Mesendoderm (in vitro differentiated cells): Measurements from ENCODE around the gene KLF15.

ENCODE experiments used
- DNase-seq: peaks from one replicate; pipeline ENCODE4 v3.0.0; 2013
- H2AK5ac ChIP-seq: 2 replicates; pipeline ENCODE4 v1.6.1; 2013; ENCODE audit warnings: low read length, inconsistent platforms
- H2BK120ac ChIP-seq: 2 replicates; pipeline ENCODE4 v1.6.1; 2013; ENCODE audit warnings: low read depth, mild to moderate bottlenecking, low read length, moderate library complexity, mixed read lengths
- H2BK15ac ChIP-seq: replicated peaks from 2 replicates; pipeline ENCODE4 v1.6.1; 2013; ENCODE audit warnings: low read depth, mild to moderate bottlenecking, moderate library complexity
- H2BK5ac ChIP-seq: 2 replicates; pipeline ENCODE4 v1.6.1; 2013; ENCODE audit warnings: low read length, inconsistent platforms
- H3K18ac ChIP-seq: 2 replicates; pipeline ENCODE4 v1.6.1; 2013; ENCODE audit warnings: mild to moderate bottlenecking, low read length, mixed read lengths
- H3K23ac ChIP-seq: one replicate; pipeline ENCODE4 v1.6.1; 2013; ENCODE audit warnings: low read length
- H3K27ac ChIP-seq: 2 replicates; pipeline ENCODE4 v1.5.1; 2013; ENCODE audit warnings: low read depth, mild to moderate bottlenecking, inconsistent platforms, low read length, moderate library complexity
- H3K27me3 ChIP-seq: 2 replicates; pipeline ENCODE4 v1.6.1; 2013; ENCODE audit warnings: low read length, control low read depth, mild to moderate bottlenecking, inconsistent platforms; ENCODE audit not compliant: insufficient read depth, poor library complexity
- H3K36me3 ChIP-seq: 2 replicates; pipeline ENCODE4 v1.6.1; 2013; ENCODE audit warnings: low read length, inconsistent platforms; ENCODE audit not compliant: control insufficient read depth, insufficient read depth
- H3K4ac ChIP-seq: one replicate; pipeline ENCODE4 v1.6.1; 2013; ENCODE audit warnings: low read depth, mild to moderate bottlenecking, low read length, moderate library complexity
- H3K4me1 ChIP-seq: 2 replicates; pipeline ENCODE4 v1.6.1; 2013; ENCODE audit warnings: low read depth, low read length, inconsistent platforms; ENCODE audit not compliant: control insufficient read depth
- H3K4me2 ChIP-seq: 2 replicates; pipeline ENCODE4 v1.6.1; 2013; ENCODE audit warnings: low read length
- H3K4me3 ChIP-seq: 2 replicates; pipeline ENCODE4 v1.5.1; 2013; ENCODE audit warnings: mild to moderate bottlenecking, low read length
- H3K56ac ChIP-seq: one replicate; pipeline ENCODE4 v1.6.1; 2013; ENCODE audit warnings: low read length
- H3K79me1 ChIP-seq: 2 replicates; pipeline ENCODE4 v1.6.1; 2013; ENCODE audit warnings: low read length, inconsistent platforms
- H3K79me2 ChIP-seq: 2 replicates; pipeline ENCODE4 v1.6.1; 2013; ENCODE audit warnings: mild to moderate bottlenecking, low read length; ENCODE audit not compliant: control insufficient read depth, insufficient read depth
- H3K9ac ChIP-seq: 2 replicates; pipeline ENCODE4 v1.6.1; 2013; ENCODE audit warnings: low read length, inconsistent platforms
- H4K5ac ChIP-seq: one replicate; pipeline ENCODE4 v1.6.1; 2013; ENCODE audit warnings: low read length
- H4K8ac ChIP-seq: one replicate; pipeline ENCODE4 v1.6.1; 2013; ENCODE audit warnings: low read depth, mild to moderate bottlenecking, control low read depth, low read length, moderate library complexity
- WGBS: extraction: QIAGEN DNeasy Blood & Tissue Kit; methylation state at CpG from one replicate; pipeline ENCODE4 v1.1.7; 2013; ENCODE audit warnings: low lambda C conversion rate, missing lambda C conversion rate; ENCODE audit not compliant: insufficient coverage; ENCODE audit errors: extremely low coverage; 5-methylcytosine and 5-hydroxymethylcytosine counted together

Gene KLF15

GRCh38 chr3:126391631-126392030, 34.4 kb upstream of the KLF15 start:
- H3K79me1 ChIP-seq = no peaks in the 10 kb centered on the region
- no peaks in the 10 kb centered on the region for H3K79me2 ChIP-seq
- H2BK5ac ChIP-seq = no peak overlapping the region
- DNase-seq = no peak
- no peaks in the 10 kb centered on the region for H3K27me3 ChIP-seq
- no peak overlapping the region for H4K8ac ChIP-seq
- H3K9ac ChIP-seq = no peak overlapping the region
- H3K56ac ChIP-seq = no peak overlapping the region
- no peak overlapping the region for H3K4ac ChIP-seq
- H2BK120ac ChIP-seq = no peak overlapping the region
- no peaks in the 10 kb centered on the region for H3K4me1 ChIP-seq
- no peak overlapping the region for H3K4me3 ChIP-seq
- H3K18ac ChIP-seq = no peak overlapping the region
- no peaks in the 10 kb centered on the region for H3K36me3 ChIP-seq
- no CpG with 5 or more reads among the region's 1 CpG for WGBS
- no peak overlapping the region for H2AK5ac ChIP-seq
- no peak overlapping the region for H2BK15ac ChIP-seq
- H3K27ac ChIP-seq = no peak overlapping the region
- no peak overlapping the region for H4K5ac ChIP-seq
- H3K4me2 ChIP-seq = no peak overlapping the region
- H3K23ac ChIP-seq = no peak overlapping the region

GRCh38 chr3:126390751-126391150, 33.5 kb upstream of the KLF15 start:
- no peak overlapping the region for H3K4me3 ChIP-seq

GRCh38 chr3:126390201-126390600, 33.0 kb upstream of the KLF15 start:
- no peaks in the 10 kb centered on the region for H3K36me3 ChIP-seq
- no peak for DNase-seq
- H4K8ac ChIP-seq = no peak overlapping the region
- no peak overlapping the region for H3K18ac ChIP-seq
- no CpG with 5 or more reads among the region's 15 CpGs for WGBS
- H3K4me1 ChIP-seq = no peaks in the 10 kb centered on the region
- no peaks in the 10 kb centered on the region for H3K79me1 ChIP-seq
- H3K4me2 ChIP-seq = no peak overlapping the region
- H2BK5ac ChIP-seq = no peak overlapping the region
- no peak overlapping the region for H2AK5ac ChIP-seq
- no peak overlapping the region for H3K23ac ChIP-seq
- no peak overlapping the region for H3K4ac ChIP-seq
- H2BK120ac ChIP-seq = no peak overlapping the region
- H3K56ac ChIP-seq = no peak overlapping the region
- H2BK15ac ChIP-seq = no peak overlapping the region
- H3K79me2 ChIP-seq = no peaks in the 10 kb centered on the region
- H3K27me3 ChIP-seq = no peaks in the 10 kb centered on the region
- no peak overlapping the region for H3K4me3 ChIP-seq
- H3K9ac ChIP-seq = no peak overlapping the region
- H3K27ac ChIP-seq = no peak overlapping the region
- no peak overlapping the region for H4K5ac ChIP-seq

More at GRCh38 chr3:126390751-126391150, 33.5 kb upstream of the KLF15 start:
- Histone ChIP-seq H3K4ac (no peak overlapping the region), H3K18ac (no peak overlapping the region), H3K4me2 (no peak overlapping the region), H3K27ac (no peak overlapping the region), H2BK120ac (no peak overlapping the region), H3K27me3 (no peaks in the 10 kb centered on the region), H3K79me1 (no peaks in the 10 kb centered on the region), H3K79me2 (no peaks in the 10 kb centered on the region), H2BK15ac (no peak overlapping the region), H2AK5ac (no peak overlapping the region), H2BK5ac (no peak overlapping the region), H4K5ac (no peak overlapping the region), H3K4me1 (no peaks in the 10 kb centered on the region), H4K8ac (no peak overlapping the region), H3K56ac (no peak overlapping the region), H3K36me3 (no peaks in the 10 kb centered on the region), H3K23ac (no peak overlapping the region), H3K9ac (no peak overlapping the region)
- WGBS = no CpG with 5 or more reads among the region's 4 CpGs
- DNase-seq = no peak

- Histone ChIP-seq H4K8ac (no peak overlapping the region), H3K18ac (no peak overlapping the region), H2BK15ac (no peak overlapping the region), H3K4me3 (no peak overlapping the region), H2AK5ac (no peak overlapping the region), H3K9ac (peak overlapping the region; percentile 58), H3K56ac (peak overlapping the region; percentile 82), H3K27ac (no peak overlapping the region), H3K79me2 (no peaks in the 10 kb centered on the region), H3K4me2 (peak overlapping the region; percentile 6), H3K4me1 (no peaks in the 10 kb centered on the region), H3K23ac (no peak overlapping the region), H2BK120ac (no peak overlapping the region), H2BK5ac (no peak overlapping the region), H3K79me1 (no peaks in the 10 kb centered on the region), H3K4ac (no peak overlapping the region), H3K27me3 (no peaks in the 10 kb centered on the region), H4K5ac (no peak overlapping the region), H3K36me3 (no peaks in the 10 kb centered on the region)
- no peak for DNase-seq
- WGBS = no CpG with 5 or more reads among the region's 17 CpGs
Observed at GRCh38 chr3:126389794-126390146, 32.6 kb upstream of the KLF15 start.

- H3K4me1 ChIP-seq = no peaks in the 10 kb centered on the region
- H3K27ac ChIP-seq = no peak overlapping the region
- H4K5ac ChIP-seq = no peak overlapping the region
- peak overlapping the region; percentile 79 for H3K18ac ChIP-seq
- no peaks in the 10 kb centered on the region for H3K36me3 ChIP-seq
- peak overlapping the region; percentile 82 for H3K56ac ChIP-seq
- WGBS = no CpG with 5 or more reads among the region's 58 CpGs
- no peak overlapping the region for H2AK5ac ChIP-seq
- peak overlapping the region; percentile 37 for H3K4me2 ChIP-seq
- no peak overlapping the region for H3K4me3 ChIP-seq
- H4K8ac ChIP-seq = no peak overlapping the region
- H2BK120ac ChIP-seq = no peak overlapping the region
- H3K9ac ChIP-seq = peak overlapping the region; percentile 58
- no peak overlapping the region for H2BK5ac ChIP-seq
- H3K27me3 ChIP-seq = no peaks in the 10 kb centered on the region
- H3K79me2 ChIP-seq = no peaks in the 10 kb centered on the region
- no peak overlapping the region for H3K4ac ChIP-seq
- H3K79me1 ChIP-seq = no peaks in the 10 kb centered on the region
- H3K23ac ChIP-seq = no peak overlapping the region
- no peak overlapping the region for H2BK15ac ChIP-seq
- peak; percentile 97 for DNase-seq
Observed at GRCh38 chr3:126389112-126389793, 32.0 kb upstream of the KLF15 start.

- H2AK5ac ChIP-seq = no peak overlapping the region
- no peak overlapping the region for H3K4ac ChIP-seq
- no CpG with 5 or more reads among the region's 2 CpGs for WGBS
Observed at GRCh38 chr3:126381966-126382365, 24.8 kb upstream of the KLF15 start.

More at GRCh38 chr3:126381966-126382365, 24.8 kb upstream of the KLF15 start:
- Histone ChIP-seq H3K4me1 (no peaks in the 10 kb centered on the region), H3K27me3 (no peaks in the 10 kb centered on the region), H3K4me3 (no peak overlapping the region), H3K79me2 (no peaks in the 10 kb centered on the region), H4K5ac (no peak overlapping the region), H3K56ac (no peak overlapping the region), H3K36me3 (no peaks in the 10 kb centered on the region), H3K23ac (no peak overlapping the region), H2BK5ac (no peak overlapping the region), H3K4me2 (no peak overlapping the region), H3K9ac (no peak overlapping the region), H3K18ac (no peak overlapping the region), H3K79me1 (no peaks in the 10 kb centered on the region), H3K27ac (no peak overlapping the region), H4K8ac (no peak overlapping the region), H2BK120ac (no peak overlapping the region), H2BK15ac (no peak overlapping the region)
- no peak for DNase-seq
